Colon (tissue), 2 donors: Measurements from ENCODE around the gene COG8.

Experiments
- FAIRE-seq: peaks from 2 replicates; lab custom pipeline; 2012; peaks lifted over from hg19 to GRCh38; lab: Jason Lieb, UNC
- donor health status: control.
- donor health status: control.

Gene COG8

DNA sequence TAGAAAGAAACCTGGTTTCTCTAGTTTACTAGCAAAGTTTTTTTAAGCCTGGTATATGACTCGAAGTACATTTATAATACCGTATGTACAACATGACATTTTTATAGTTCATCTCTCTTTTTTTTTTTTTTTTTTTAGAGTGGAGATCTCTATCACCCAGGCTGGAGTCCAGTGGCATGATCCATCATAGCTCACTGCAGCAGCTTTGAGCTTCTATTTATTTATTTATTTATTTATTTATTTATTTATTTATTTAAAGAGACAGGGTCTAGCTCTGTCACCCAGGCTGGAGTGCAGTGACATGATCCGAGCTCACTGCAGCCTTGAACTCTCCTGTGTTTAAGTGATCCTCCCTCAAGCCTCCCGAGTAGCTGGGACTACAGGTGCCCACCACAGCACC lies 54.1 kb downstream of the COG8 start:
- FAIRE-seq: no peak

DNA sequence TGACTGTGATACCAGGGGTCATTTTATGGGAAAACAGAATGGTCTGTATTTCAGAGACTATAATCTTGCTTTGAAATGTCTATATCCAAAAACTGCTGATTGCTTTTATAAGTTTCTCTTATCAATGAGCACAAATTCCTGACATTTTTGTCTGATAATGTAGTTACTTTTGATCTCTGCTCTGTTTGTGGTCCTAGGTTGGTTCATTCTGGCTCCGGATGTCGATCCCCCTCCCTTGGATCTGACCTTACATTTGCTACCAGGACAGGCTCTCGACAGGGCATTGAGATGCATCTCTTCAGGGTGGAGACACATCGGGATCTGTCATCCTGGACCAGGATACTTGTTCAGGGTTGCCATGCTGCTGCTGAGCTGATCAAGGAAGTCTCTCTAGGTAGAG lies 55.5 kb downstream of the COG8 start:
- no peak for FAIRE-seq

DNA sequence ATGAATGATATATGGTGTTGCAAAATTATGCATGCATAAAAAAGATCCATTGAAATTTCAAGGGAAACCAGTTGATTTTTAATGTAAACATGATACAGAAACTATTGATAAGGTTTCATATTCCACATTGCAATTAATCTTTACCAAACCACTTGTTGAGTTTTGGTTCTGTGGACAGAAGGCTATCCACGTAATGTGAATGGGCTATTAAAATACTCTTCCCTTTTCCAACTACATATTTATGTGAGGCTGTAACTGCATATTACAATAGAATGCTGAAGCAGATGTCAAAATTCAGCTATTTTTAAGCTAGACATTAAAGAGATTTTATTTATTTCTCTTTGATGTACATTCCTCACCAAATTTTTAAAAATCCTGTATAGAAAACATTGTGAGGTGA lies 62.0 kb downstream of the COG8 start:
- no peak for FAIRE-seq
